Measurements from ENCODE around the gene CSNK1G1.
A peak's percentile ranks its signal among the peaks of the same experiment; 100 is the strongest.

CSNK1G1 gene

DNA sequence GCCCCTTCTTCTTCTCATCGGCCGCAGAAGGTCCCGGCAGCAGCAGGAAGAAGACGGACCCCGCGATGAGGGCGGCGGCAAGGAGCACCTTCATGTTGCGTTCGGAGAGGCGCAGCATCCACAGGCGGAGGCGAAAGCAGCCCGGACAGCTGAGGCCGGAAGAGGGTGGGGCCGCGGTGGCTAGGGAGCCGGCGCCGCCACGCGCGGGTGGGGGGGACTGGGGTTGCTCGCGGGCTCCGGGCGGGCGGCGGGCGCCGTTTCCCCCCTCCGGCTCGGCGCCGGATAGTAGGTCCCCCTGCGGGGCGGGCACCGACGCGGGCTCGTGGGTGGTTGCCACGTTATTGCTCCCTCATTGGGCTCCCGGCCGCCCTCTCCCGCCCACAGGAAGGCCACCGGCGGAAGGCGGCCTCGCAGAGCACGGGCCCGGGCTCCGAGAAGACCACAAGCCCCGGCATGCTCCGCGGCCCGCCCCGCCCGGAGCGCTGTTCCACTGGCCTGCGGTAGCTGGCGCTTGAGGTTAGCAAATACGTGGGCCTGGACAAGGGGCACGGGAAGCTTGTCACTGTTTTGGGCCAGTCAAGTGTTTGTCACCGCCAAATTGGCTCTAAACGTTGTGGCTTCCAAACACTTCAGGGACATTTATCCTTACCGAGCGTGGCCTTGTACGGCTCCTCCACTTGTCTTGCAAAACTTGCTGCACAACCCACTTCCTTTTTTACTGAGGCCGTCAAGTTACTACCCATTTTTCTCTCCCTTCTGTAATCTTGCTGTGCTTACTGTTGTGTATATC, 192.9 kb downstream of the CSNK1G1 start, which contains the start of gene PPIB:
Gene PPIB (minus strand): TSS at position 154 of the 790 bp plus-strand sequence. CDS start 36 bp downstream, at position 118.
- H3K9ac ChIP-seq (ENCODE audit: low read length): peak within 1 kb of the TSS; percentile 100
- TF ChIP-seq, protein P1, sequence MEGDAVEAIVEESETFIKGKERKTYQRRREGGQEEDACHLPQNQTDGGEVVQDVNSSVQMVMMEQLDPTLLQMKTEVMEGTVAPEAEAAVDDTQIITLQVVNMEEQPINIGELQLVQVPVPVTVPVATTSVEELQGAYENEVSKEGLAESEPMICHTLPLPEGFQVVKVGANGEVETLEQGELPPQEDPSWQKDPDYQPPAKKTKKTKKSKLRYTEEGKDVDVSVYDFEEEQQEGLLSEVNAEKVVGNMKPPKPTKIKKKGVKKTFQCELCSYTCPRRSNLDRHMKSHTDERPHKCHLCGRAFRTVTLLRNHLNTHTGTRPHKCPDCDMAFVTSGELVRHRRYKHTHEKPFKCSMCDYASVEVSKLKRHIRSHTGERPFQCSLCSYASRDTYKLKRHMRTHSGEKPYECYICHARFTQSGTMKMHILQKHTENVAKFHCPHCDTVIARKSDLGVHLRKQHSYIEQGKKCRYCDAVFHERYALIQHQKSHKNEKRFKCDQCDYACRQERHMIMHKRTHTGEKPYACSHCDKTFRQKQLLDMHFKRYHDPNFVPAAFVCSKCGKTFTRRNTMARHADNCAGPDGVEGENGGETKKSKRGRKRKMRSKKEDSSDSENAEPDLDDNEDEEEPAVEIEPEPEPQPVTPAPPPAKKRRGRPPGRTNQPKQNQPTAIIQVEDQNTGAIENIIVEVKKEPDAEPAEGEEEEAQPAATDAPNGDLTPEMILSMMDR (IDR thresholded peaks at IDR 0.05; ENCODE audit: low read depth, low read length): peak; percentile 50
- no peak for TF ChIP-seq EZH2phosphoT487 (IDR thresholded peaks at IDR 0.05; ENCODE audit: low read depth)
- peak within 1 kb of the TSS; percentile 100 for H3K4me2 ChIP-seq (ENCODE audit: low read length)
- peaks cover 10% of the 10 kb centered on the region; the same call in 1 of the 2 replicates for H4K20me1 ChIP-seq (ENCODE audit: insufficient read depth, low read length)
- H3K4me3 ChIP-seq (ENCODE audit: low read length): peak within 1 kb of the TSS; percentile 99
- peak within 1 kb of the TSS; percentile 81 for H2AFZ ChIP-seq (ENCODE audit: low read depth, low read length)
- no peaks in the 10 kb centered on the region for H3K9me3 ChIP-seq (ENCODE audit: insufficient read depth, low read length)
- peaks cover 40% of the 10 kb centered on the region for H3K79me2 ChIP-seq (ENCODE audit: low read length)
- H3K36me3 ChIP-seq (replicated peaks; ENCODE audit: low read depth, low read length): peaks cover 30% of the 10 kb centered on the region
- H3K27ac ChIP-seq (ENCODE audit: low read length): peak within 1 kb of the TSS; percentile 84
- H3K4me1 ChIP-seq (ENCODE audit: low read length): peaks cover 23% of the 10 kb centered on the region
- no peaks in the 10 kb centered on the region for H3K27me3 ChIP-seq (ENCODE audit: low read depth, low read length)

DNA sequence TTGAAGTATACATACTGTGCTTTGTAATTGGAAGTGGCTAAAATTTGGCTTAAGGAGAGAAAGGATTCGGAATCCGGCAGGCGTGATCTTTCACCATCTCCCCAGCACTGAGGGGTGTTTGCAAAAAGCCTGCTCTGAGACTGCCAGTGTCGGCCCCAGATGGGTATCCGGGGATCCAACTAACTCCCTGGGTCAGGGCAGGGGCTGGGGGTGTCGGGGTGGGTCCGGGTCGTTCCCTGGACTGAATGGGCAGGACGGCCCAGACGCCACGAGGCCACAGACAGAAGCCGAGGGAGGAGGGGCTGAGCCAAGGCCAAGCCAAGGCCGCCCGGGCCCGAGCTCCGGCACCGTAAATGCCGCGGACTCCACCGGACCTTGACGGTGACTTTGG, 193.5 kb downstream of the CSNK1G1 start:
- H3K27me3 ChIP-seq (ENCODE audit: low read depth, low read length): no peaks in the 10 kb centered on the region
- H3K4me2 ChIP-seq (ENCODE audit: low read length): peak overlapping the region; percentile 100
- peaks cover 36% of the 10 kb centered on the region for H3K36me3 ChIP-seq (replicated peaks; ENCODE audit: low read depth, low read length)
- H3K79me2 ChIP-seq (ENCODE audit: low read length): peaks cover 42% of the 10 kb centered on the region
- H3K27ac ChIP-seq (ENCODE audit: low read length): peak overlapping the region; percentile 53
- H3K4me1 ChIP-seq (ENCODE audit: low read length): peaks cover 23% of the 10 kb centered on the region
- no peak for TF ChIP-seq EZH2phosphoT487 (IDR thresholded peaks at IDR 0.05; ENCODE audit: low read depth)
- TF ChIP-seq, protein P1 (IDR thresholded peaks at IDR 0.05; ENCODE audit: low read depth, low read length): no peak
- peaks cover 14% of the 10 kb centered on the region; the same call in 1 of the 2 replicates for H4K20me1 ChIP-seq (ENCODE audit: insufficient read depth, low read length)
- no peak overlapping the region for H2AFZ ChIP-seq (ENCODE audit: low read depth, low read length)
- peak overlapping the region; percentile 100 for H3K9ac ChIP-seq (ENCODE audit: low read length)
- H3K4me3 ChIP-seq (ENCODE audit: low read length): peak overlapping the region; percentile 99
- H3K9me3 ChIP-seq (ENCODE audit: insufficient read depth, low read length): no peaks in the 10 kb centered on the region

DNA sequence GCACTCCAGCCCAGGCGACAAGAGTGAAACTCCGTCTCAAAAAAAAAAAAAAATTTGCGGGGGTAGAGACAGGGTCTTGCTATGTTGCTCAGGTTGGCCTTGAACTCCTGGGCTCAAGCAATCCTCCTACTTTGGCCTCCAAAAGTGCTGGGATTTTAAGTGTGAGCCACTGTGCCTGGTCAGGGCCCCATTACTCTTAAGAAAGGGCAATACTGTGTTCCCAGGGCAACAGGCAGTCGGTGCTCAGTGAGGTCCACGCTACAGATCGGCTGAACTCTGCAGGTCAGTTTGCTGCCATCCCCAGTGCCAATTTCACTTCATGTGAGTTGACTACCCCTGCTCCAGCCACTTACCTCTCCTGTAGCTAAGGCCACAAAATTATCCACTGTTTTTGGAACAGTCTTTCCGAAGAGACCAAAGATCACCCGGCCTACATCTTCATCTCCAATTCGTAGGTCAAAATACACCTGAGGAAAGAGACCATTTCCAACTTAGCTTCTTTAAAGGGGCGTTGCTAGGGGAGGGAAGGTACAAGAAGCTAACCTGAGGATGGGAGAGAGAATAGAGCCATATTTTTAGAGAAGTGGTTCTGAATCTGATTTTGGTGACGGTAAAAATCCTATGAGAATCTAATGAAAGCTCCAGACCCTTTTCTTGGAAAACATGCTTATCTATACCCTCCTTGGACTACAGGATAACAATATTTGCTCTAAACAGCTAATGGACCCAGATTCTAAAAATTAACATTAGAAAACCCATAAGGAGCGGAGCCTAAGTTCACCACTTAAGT, 194.1 kb downstream of the CSNK1G1 start:
- peaks cover 23% of the 10 kb centered on the region for H3K4me1 ChIP-seq (ENCODE audit: low read length)
- peaks cover 42% of the 10 kb centered on the region for H3K36me3 ChIP-seq (replicated peaks; ENCODE audit: low read depth, low read length)
- no peak overlapping the region for H2AFZ ChIP-seq (ENCODE audit: low read depth, low read length)
- H3K79me2 ChIP-seq (ENCODE audit: low read length): peaks cover 42% of the 10 kb centered on the region
- H3K9ac ChIP-seq (ENCODE audit: low read length): peak overlapping the region; percentile 100
- H3K27me3 ChIP-seq (ENCODE audit: low read depth, low read length): no peaks in the 10 kb centered on the region
- H4K20me1 ChIP-seq (ENCODE audit: insufficient read depth, low read length): peaks cover 20% of the 10 kb centered on the region
- H3K27ac ChIP-seq (ENCODE audit: low read length): peak overlapping the region; percentile 53
- peak overlapping the region; percentile 99 for H3K4me3 ChIP-seq (ENCODE audit: low read length)
- no peaks in the 10 kb centered on the region for H3K9me3 ChIP-seq (ENCODE audit: insufficient read depth, low read length)
- TF ChIP-seq, protein P1 (IDR thresholded peaks at IDR 0.05; ENCODE audit: low read depth, low read length): no peak
- TF ChIP-seq EZH2phosphoT487 (IDR thresholded peaks at IDR 0.05; ENCODE audit: low read depth): no peak
- peak overlapping the region; percentile 100 for H3K4me2 ChIP-seq (ENCODE audit: low read length)

Data from OCI-LY3 (cell line).